Uterus (tissue), 2 donors: Measurements from ENCODE around the gene DSG1.

ENCODE experiments used
- POLR2A ChIP-seq, 2 donors: fragments of 450-650 bp; IDR thresholded peaks; one replicate each; pipeline ENCODE4 v1.6.1; 2016; ENCODE audit warnings: antibody characterized with exemption in 2 of 2, mild to moderate bottlenecking in 1 of 2, moderate library complexity in 1 of 2
- TF ChIP-seq, protein P1 (sequence below), 4 experiments: fragments of 200-600 bp in 2 of 4; fragments of 450-650 bp in 2 of 4; sonication (generic) in 2 of 4; IDR thresholded peaks; one replicate each; pipeline ENCODE4 v1.5.1; 2016 to 2019; ENCODE audit warnings: antibody characterized with exemption in 4 of 4, mild to moderate bottlenecking in 2 of 4, moderate library complexity in 1 of 4

DNA sequence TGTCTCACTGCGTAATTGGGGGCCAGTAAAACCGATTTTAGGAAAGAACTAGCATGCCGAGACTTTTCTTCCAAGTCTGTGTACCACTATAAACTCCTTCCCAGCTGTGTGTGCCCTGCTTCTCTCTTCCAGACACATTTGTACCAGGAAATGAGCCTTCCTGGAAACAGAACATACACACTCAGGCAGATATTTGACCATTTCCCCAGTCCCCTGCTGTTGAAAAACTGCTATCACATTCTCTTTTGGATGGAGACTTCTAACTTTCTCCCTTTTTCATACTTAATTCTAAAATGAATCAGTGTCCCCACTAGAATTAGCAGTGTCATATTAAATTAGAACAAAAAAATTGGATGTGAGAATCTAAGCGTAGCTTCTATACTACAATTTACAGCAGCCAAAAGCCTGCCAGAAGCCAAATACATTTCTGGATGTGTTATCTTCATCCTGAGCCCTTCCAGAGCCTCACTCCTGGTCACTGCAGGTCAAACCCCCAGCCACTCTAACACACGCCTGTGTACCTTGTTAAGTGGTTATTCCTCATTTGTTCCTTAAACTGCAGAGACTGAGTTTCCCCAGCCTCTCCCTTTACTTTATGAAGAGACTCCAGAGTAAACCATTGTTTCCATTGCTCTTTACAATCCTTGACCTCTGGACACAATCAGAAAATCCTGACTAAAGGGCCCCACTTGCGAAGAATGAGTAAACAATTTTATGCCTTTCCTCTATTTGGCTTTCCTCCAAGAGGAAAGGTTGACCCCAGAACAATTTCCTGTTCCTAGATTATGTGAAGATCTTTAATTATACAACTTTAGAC lies 79.0 kb downstream of the DSG1 start:
- TF ChIP-seq, protein P1, sequence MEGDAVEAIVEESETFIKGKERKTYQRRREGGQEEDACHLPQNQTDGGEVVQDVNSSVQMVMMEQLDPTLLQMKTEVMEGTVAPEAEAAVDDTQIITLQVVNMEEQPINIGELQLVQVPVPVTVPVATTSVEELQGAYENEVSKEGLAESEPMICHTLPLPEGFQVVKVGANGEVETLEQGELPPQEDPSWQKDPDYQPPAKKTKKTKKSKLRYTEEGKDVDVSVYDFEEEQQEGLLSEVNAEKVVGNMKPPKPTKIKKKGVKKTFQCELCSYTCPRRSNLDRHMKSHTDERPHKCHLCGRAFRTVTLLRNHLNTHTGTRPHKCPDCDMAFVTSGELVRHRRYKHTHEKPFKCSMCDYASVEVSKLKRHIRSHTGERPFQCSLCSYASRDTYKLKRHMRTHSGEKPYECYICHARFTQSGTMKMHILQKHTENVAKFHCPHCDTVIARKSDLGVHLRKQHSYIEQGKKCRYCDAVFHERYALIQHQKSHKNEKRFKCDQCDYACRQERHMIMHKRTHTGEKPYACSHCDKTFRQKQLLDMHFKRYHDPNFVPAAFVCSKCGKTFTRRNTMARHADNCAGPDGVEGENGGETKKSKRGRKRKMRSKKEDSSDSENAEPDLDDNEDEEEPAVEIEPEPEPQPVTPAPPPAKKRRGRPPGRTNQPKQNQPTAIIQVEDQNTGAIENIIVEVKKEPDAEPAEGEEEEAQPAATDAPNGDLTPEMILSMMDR (IDR thresholded peaks at IDR 0.05): no peak
- no peak for TF ChIP-seq POLR2A (IDR thresholded peaks at IDR 0.05)
